Activated naive CD4-positive, alpha-beta T cell (primary cell): Measurements from ENCODE around the gene CCER1.

ENCODE experiments used
- DNase-seq, 4 experiments: peaks; one replicate each; lab custom pipeline; 2025; lab: John Stamatoyannopoulos, UW

CCER1 gene

DNA sequence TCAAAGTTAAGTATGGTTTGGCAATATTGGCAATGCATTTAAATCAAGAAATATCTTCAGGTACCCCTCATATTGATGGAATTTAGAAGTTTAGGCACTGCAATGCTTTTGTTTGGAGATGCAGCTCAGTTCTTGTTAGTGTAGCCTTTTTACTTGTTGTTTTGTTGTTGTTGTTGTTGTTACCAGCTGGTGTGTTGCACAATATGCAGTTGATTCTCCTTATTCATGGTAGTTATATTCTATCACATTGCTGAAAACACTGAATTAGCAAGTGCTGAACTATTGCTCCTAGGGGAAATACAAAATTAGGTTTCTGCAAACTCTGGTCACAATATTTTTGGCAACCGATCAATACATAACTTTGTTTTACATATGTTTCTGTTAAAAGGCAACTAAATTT lies 34.8 kb downstream of the CCER1 start:
- DNase-seq: no peak

DNA sequence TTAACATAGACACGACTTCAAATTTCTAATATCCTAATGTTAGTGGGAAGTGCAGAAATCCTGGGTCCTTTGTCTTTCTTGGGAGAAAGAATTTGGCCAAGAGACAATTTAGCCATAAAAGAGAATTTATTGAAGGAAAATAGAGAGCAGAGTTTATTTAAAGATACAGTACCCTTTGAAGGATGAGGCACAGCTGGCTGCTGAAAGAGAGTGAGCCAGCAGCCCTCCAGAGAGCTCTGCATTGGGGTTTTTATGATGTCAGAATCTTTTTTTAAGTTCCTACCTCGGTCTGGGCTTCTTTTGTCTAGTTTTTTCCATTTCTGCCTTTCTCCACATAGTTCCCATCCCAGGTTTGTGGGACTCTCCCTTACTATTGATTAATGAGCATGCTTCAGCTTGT lies 37.5 kb downstream of the CCER1 start:
- DNase-seq: no peak

DNA sequence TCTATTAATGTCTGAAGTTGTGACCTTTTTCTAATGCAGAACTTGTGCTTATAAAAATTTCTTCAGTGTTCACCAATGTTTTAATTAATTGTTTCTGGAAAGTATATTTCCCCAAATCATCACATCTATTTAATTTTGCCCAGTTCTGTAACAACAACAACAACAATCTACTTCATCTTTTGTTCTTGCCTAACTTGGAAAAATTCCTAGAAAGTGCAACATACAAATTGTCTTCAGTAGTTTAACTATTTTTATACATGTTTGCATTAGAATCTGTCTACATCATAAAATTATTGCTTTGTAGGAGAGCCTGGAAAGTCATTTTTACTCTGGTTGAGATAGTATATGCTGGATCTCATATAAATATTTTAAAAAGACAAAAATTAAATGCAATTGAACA lies 38.5 kb downstream of the CCER1 start:
- DNase-seq: no peak

DNA sequence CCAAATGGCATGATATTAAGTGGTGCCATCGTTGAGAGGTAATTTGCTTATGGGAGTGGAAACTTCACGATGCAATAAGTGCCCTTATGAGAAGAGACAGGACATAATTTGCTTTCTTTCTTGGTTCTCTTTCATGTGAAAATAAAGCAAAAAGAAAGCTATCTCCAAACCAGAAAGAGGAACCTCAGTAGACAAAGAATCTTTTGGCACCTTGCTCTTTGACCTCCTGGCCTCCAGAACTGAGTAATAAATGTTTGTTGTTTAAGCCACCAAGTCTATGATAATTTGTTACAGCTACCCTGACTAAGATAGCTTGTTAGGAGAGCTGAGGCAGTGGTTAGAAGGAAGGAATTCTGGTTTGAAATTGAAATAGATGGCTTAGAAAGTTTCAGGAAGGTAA lies 39.6 kb downstream of the CCER1 start:
- no peak for DNase-seq

DNA sequence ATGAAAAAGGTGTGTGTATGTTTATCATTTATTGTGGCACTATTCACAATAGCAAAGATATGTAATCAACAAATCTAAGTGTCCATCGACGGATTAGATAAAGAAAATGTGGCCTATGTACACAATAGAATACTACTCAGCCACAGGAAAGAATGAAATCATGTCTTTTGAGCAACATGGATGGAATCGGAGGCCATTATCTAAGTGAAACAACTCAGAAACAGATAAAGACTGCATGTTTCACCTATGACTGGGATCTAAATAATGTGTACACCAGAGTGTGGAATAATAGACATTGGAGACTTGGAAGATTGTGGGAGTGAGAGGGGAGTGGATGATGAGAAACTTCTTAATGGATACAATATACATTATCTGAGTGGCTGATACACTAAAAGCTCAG lies 44.0 kb downstream of the CCER1 start:
- DNase-seq: no peak

DNA sequence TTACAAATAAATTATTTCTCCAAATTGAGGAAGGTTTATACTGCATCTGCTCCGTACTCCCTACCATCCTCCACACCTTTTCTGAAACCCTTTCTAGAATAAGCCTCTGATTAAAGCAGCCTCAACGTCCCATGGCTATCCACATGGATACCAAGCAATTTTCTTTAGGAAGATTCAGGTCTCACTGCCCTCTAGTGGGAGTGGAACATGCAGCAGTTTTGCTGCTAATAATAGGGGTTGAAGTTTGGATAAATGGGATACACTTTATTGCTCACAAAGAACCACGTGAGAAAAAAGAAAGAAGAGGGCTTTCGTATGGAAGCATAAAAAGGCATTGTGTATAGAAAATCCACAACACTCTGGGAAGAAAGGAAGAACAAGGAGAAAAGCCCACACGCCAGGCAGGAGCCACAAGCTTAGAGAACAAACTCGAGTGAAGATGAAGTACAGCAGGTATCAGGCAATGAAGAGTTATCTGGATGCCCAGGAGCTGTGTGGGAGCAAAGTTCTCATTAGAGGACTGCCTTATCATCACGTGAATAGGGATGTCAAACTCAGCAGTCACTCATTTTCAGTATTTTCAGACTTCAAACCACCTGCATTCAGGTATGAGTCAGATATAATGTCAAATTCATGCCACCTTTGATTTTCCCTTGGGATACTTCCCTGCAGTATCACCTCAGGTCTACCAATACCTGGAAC lies 45.8 kb downstream of the CCER1 start:
- no peak for DNase-seq

DNA sequence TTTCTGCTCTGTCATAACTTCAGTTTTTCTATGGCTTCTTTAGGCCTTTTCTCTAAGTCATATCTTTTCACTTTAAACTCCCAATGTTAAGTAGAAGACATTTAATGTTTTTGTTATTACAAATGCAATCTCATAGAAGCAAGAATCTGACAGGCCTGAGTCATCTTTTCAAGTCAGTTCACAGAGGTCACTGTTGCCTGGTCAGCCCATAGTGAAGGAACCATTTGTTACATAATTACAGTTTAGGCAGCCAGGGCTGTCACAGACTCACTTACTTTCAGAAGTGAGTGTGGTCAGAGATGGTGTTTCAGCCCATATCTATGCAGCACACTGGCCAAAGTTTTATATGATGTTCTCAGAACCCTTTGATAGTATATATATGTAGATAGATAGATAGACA lies 46.5 kb downstream of the CCER1 start:
- no peak for DNase-seq

DNA sequence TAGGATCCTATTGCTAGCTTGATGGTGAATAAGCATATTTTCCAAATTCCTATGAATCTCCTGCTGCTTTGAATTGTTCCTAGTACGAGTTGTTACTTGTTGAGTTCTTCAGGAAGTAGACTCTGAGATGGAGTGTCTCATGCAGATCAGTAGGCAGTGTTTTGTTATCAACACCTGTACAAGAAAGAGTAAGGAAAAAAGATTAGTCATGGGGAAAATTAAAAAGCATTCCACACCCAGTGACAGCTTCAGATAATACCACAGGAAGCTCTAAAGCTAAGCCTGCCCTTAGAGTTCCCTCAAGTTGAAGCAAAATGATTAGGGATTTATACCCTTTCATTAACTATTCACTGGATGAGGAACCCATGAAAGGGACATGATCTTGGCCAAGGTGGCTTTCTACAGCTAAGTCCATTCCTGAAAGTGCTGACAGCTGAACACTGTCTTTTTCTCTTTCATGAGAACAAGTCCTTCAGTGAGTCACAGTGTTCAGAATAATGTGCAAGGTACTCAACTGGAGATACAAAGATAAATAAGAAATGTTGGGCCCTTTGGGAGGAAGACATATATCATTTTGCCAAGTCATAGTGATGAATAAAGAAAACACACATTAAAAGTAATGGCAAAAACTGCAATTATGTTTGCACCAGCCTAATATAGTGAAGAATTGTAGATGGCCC lies 49.1 kb downstream of the CCER1 start:
- DNase-seq: no peak

DNA sequence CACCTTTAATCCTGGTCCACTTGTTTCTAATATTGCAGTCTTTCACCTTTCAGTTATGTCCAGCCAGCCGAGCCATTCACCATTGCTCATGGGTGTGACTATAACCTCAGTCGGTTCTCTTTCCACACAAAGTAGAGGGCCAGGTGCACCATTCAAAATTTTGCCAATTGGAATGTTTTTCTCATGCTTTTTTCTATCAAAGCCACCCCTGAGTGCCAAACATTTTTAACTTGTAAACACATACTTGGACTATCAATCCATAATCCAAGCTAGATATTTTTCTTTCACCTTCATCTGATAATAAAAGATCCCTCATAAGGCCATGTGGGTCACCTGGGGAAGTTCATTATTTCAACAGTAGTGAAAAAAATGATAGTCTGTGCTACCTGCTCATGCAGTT lies 52.4 kb downstream of the CCER1 start:
- DNase-seq: no peak
